ENCODE data around the gene STX12.
"Not testable (repeated sequence)": the region's sequence is repeated elsewhere in the genome, so short reads cannot be mapped to it uniquely, and the experiment has no call there.

The STX12 gene

GRCh38 chr1:27772932-27773825 lies at the start of gene STX12:
Gene STX12, plus strand, starts transcription at chr1:27773219. Its CDS starts 89 bp downstream, at chr1:27773308.
- DNase-seq, result peak; percentile 91 to 92

- DNase-seq, result no peak
Observed at GRCh38 chr1:27724961-27725373, 48.1 kb upstream of the STX12 start.

- DNase-seq, result peak; percentile 96 to 98
Observed at GRCh38 chr1:27725374-27726172, 47.4 kb upstream of the STX12 start, which contains the start of gene FAM76A. Gene FAM76A, plus strand, starts transcription at chr1:27725961. Its CDS starts 120 bp downstream, at chr1:27726081.

GRCh38 chr1:27726173-27727044 lies 46.6 kb upstream of the STX12 start:
- peak; percentile 7 to 33 for DNase-seq

- peak; percentile 4 to 16 for DNase-seq
Observed at GRCh38 chr1:27727126-27727525, 45.9 kb upstream of the STX12 start.

- no peak for DNase-seq
Observed at GRCh38 chr1:27736252-27736651, 36.8 kb upstream of the STX12 start.

- no peak for DNase-seq
Observed at GRCh38 chr1:27741121-27741520, 31.9 kb upstream of the STX12 start.

GRCh38 chr1:27744556-27744955 lies 28.5 kb upstream of the STX12 start:
- no peak for DNase-seq

GRCh38 chr1:27745466-27745865 lies 27.6 kb upstream of the STX12 start:
- no peak for DNase-seq

- DNase-seq, result no peak
Observed at GRCh38 chr1:27752360-27752759, 20.7 kb upstream of the STX12 start.

GRCh38 chr1:27755286-27755685 lies 17.7 kb upstream of the STX12 start:
- no peak for DNase-seq

GRCh38 chr1:27755865-27756264 lies 17.2 kb upstream of the STX12 start:
- no peak for DNase-seq

GRCh38 chr1:27759236-27759635 lies 13.8 kb upstream of the STX12 start:
- no peak for DNase-seq

- DNase-seq, result no peak
Observed at GRCh38 chr1:27760426-27760825, 12.6 kb upstream of the STX12 start.

- no peak for DNase-seq
Observed at GRCh38 chr1:27762033-27762432, 11.0 kb upstream of the STX12 start.

GRCh38 chr1:27763358-27763757 lies 9.7 kb upstream of the STX12 start:
- DNase-seq, result no peak

GRCh38 chr1:27770293-27770830 lies 2.7 kb upstream of the STX12 start:
- DNase-seq, result no peak

GRCh38 chr1:27772036-27772931 lies 735 bp upstream of the STX12 start:
- peak in 1 of 2 experiments; percentile 22 for DNase-seq

GRCh38 chr1:27773826-27774445 lies 917 bp downstream of the STX12 start:
- peak; percentile 59 to 65 for DNase-seq

GRCh38 chr1:27774654-27775053 lies 1.6 kb downstream of the STX12 start:
- no peak for DNase-seq

GRCh38 chr1:27775336-27775735 lies 2.3 kb downstream of the STX12 start:
- DNase-seq, result not testable (repeated sequence)

Measured in AML-193 (cell line).